Measurements from ENCODE around the gene TMEM254.

DNA sequence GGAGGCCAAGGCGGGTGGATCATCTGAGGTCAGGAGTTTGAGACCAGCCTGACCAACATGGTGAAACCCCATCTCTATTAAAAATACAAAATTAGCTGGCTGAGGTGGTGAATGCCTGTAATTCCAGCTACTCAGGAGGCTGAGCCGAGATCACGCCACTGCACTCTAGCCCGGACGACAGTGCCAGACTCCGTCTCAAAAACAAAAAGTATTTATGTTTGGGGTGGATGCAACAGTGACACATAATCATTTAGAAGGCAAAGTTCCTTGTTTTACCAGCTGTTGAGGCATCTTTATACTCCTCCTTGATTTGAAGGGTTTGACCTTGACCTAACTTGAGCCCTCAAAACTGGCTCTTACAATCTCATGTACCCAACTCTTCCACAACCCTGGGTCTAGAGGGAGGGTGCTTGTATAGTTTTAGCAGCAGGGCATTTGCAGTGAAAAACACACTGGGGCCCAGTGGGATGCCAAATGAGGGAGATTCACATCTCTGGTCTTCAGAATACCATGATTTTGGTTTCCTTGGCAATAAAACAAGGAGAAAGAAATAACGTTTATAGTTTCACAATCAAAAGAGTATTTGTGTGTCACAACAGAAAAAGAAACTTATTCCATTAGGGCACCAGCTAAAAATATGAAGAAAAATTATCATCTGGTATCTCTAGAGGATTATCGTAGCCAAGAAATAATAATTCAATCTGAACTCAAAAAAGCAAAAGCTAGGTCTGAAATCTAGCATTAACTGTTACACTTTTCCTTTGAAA, 14.2 kb upstream of the TMEM254 start:
- TF ChIP-seq, protein P1, sequence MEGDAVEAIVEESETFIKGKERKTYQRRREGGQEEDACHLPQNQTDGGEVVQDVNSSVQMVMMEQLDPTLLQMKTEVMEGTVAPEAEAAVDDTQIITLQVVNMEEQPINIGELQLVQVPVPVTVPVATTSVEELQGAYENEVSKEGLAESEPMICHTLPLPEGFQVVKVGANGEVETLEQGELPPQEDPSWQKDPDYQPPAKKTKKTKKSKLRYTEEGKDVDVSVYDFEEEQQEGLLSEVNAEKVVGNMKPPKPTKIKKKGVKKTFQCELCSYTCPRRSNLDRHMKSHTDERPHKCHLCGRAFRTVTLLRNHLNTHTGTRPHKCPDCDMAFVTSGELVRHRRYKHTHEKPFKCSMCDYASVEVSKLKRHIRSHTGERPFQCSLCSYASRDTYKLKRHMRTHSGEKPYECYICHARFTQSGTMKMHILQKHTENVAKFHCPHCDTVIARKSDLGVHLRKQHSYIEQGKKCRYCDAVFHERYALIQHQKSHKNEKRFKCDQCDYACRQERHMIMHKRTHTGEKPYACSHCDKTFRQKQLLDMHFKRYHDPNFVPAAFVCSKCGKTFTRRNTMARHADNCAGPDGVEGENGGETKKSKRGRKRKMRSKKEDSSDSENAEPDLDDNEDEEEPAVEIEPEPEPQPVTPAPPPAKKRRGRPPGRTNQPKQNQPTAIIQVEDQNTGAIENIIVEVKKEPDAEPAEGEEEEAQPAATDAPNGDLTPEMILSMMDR (IDR thresholded peaks at IDR 0.05; ENCODE audit: low read depth, low read length): no peak
- no peak for TF ChIP-seq EZH2phosphoT487 (IDR thresholded peaks at IDR 0.05; ENCODE audit: low read depth)
